Calu3 (cell line): ENCODE results near the gene EPRS1. TPM values are rescaled to one million over a fixed set of nuclear protein-coding genes. Genes with fewer than 3 reads are reported as not detected.
"Not testable (repeated sequence)": the region's sequence is repeated elsewhere in the genome, so short reads cannot be mapped to it uniquely, and the experiment has no call there.

ENCODE experiments used
- BruUV-seq: library from RNA; stranded (reverse); fragments of 400-500 nt; replicated peaks from 2 replicates; lab custom pipeline; 2021; lab: Mats Ljungman, UMichigan
- CTCF ChIA-PET: fragments of 300-600 bp; sonication (Branson Sonifier 250); formaldehyde crosslinking; loops from one replicate; lab custom pipeline; 2022; ENCODE audit warnings: antibody characterized with exemption; lab: Charles Lee
- DNase-seq: peaks from one replicate; pipeline ENCODE4 v3.0.0; 2022
- H3K27ac Mint-ChIP-seq: one replicate; pipeline ENCODE4 v1.8.0; 2022; ENCODE audit warnings: mixed read lengths; ENCODE audit not compliant: unreplicated experiment
- H3K27me3 Mint-ChIP-seq: one replicate; pipeline ENCODE4 v1.8.0; 2022; ENCODE audit warnings: mixed read lengths; ENCODE audit not compliant: unreplicated experiment
- H3K36me3 Mint-ChIP-seq: one replicate; pipeline ENCODE4 v1.8.0; 2022; ENCODE audit warnings: mild to moderate bottlenecking, moderate library complexity, mixed read lengths; ENCODE audit not compliant: insufficient read depth, unreplicated experiment
- H3K4me1 Mint-ChIP-seq: one replicate; pipeline ENCODE4 v1.8.0; 2022; ENCODE audit warnings: mild to moderate bottlenecking, low read depth, mixed read lengths; ENCODE audit not compliant: unreplicated experiment
- H3K4me3 Mint-ChIP-seq: one replicate; pipeline ENCODE4 v1.8.0; 2022; ENCODE audit warnings: mild to moderate bottlenecking, low read depth, moderate library complexity, mixed read lengths; ENCODE audit not compliant: unreplicated experiment
- H3K9me3 Mint-ChIP-seq: one replicate; pipeline ENCODE4 v1.8.0; 2022; ENCODE audit warnings: low read depth, mixed read lengths; ENCODE audit not compliant: unreplicated experiment
- CTCF ChIP-seq: fragments of 200-600 bp; IDR thresholded peaks from one replicate; pipeline ENCODE4 v1.8.0; 2022; ENCODE audit warnings: antibody characterized with exemption; ENCODE audit not compliant: unreplicated experiment
- intact Hi-C: fragments of 100-400 bp; cut with micrococcal nuclease; formaldehyde crosslinking; loops from one replicate; pipeline ENCODE4 v1.10.0; 2022; ENCODE audit not compliant: unreplicated experiment
- total RNA-seq: library from RNA; stranded (reverse); gene quantifications from 2 replicates; pipeline ENCODE4 v1.2.3, GENCODE V29; 2022

Gene EPRS1
- total RNA-seq, 1 experiment from 2014 or later = 155 TPM

- Mint-ChIP-seq H3K9me3 (no peaks in the 10 kb centered on the region), H3K4me1 (peaks cover 13% of the 10 kb centered on the region), H3K27me3 (no peaks in the 10 kb centered on the region), H3K4me3 (no peak overlapping the region), H3K36me3 (peaks cover 65% of the 10 kb centered on the region), H3K27ac (no peak overlapping the region)
- CTCF ChIA-PET = no interaction called here
- intact Hi-C loops = no loop called here
- TF ChIP-seq CTCF = no peak
- BruUV-seq = no TSS peak
- no peak for DNase-seq
Observed at GRCh38 chr1:220092694-220093093, 46.4 kb upstream of the EPRS1 start.

DNA sequence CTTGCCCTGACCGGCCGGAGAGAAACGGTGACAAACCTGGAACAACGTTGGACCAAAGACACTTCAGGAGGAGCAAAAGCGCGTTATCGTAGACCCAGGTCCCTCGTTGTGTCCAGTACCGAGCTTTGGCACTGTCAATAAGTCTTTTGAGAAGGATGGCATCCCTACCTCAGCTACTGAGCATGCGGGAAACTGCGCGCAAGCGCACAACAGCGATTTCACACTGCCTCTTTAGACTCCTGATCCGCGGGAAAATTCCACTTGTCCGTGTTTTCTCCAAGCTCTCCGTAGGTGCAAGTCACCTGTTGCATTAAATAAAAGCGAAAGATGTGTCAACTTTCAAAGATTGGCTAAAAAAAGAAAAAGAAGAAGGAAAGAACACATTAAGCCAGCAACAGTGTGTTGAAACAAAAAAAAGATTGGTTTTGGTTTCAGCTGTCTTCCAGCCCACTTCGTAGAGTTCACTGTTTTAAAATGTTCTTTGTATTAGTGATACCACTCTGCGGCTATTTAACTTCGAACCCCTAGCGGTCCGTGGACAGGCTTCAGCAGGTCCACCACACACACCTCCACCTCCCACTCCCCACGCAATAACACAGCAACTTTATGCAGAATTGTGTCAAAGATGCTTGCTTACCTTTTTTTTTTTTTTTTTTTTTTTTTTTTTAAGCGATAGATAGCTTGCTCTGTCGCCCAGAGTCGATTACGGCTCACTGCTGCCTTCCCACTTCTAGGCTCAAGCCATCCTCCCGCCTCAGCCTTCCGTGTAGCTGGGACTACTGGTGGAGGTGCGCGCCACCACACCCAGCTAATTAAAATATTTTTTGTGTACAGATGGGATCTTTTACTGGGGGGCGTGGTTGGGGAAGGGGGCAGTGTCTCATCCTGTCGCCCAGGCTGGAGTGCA lies 43.6 kb upstream of the EPRS1 start, which contains the start of gene BPNT1:
BPNT1 (minus strand) TSS at position 139 of the 907 bp plus-strand sequence. CDS start 9,942 bp downstream, outside the sequence.
- intact Hi-C loops = loop anchor here (2.0 kb wide), 1 partner anchor 97 kb away; no protein-coding TSS in a partner anchor
- no TSS peak for BruUV-seq
- Mint-ChIP-seq H3K4me3 (peak within 1 kb of the TSS; percentile 86), H3K4me1 (peaks cover under 1% of the 10 kb centered on the region), H3K27me3 (no peaks in the 10 kb centered on the region), H3K27ac (peak within 1 kb of the TSS; percentile 60), H3K36me3 (peaks cover 39% of the 10 kb centered on the region), H3K9me3 (no peaks in the 10 kb centered on the region)
- DNase-seq = peak; percentile 97
- CTCF ChIA-PET = interaction anchor here (0.6 to 1.5 kb wide), 6 partner anchors 8 to 100 kb away, joined by 3 to 9 read pairs (median 5); no protein-coding TSS in a partner anchor
- no peak for TF ChIP-seq CTCF

GRCh38 chr1:220086261-220086686 lies 40.0 kb upstream of the EPRS1 start:
- H3K4me1 Mint-ChIP-seq, BruUV-seq, H3K27me3 Mint-ChIP-seq, H3K27ac Mint-ChIP-seq, intact Hi-C loops, CTCF ChIA-PET, DNase-seq, H3K9me3 Mint-ChIP-seq, H3K4me3 Mint-ChIP-seq: not testable (repeated sequence)
- H3K36me3 Mint-ChIP-seq = peaks cover 23% of the 10 kb centered on the region

DNA sequence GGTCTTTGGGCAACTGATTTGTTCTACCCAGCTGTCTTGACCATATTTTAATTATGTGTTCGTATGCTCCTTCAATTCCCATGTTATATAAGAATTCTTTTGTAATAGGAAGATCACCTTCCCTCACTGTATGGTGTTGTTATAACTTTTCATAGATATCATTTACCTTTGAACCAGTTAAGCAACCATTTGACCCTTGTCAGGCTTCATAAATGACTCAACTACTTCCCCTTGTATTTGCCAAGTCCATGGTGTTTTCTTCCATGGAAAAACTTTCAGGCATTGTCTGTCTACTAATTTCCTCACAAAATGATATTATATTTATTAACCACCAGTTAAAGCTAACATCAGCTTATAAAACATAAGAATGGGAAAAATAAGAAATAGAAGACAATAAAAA lies 38.2 kb upstream of the EPRS1 start:
- no peak overlapping the region for H3K4me3 Mint-ChIP-seq
- peaks cover 12% of the 10 kb centered on the region for H3K36me3 Mint-ChIP-seq
- H3K4me1 Mint-ChIP-seq = peaks cover 9% of the 10 kb centered on the region
- no peak for DNase-seq
- TF ChIP-seq CTCF = no peak
- H3K27ac Mint-ChIP-seq = no peak overlapping the region
- intact Hi-C loops = no loop called here
- no peaks in the 10 kb centered on the region for H3K9me3 Mint-ChIP-seq
- BruUV-seq = no TSS peak
- H3K27me3 Mint-ChIP-seq = no peaks in the 10 kb centered on the region
- CTCF ChIA-PET = no interaction called here

- no peak overlapping the region for H3K4me3 Mint-ChIP-seq
- H3K27ac Mint-ChIP-seq = no peak overlapping the region
- DNase-seq = no peak
- no peaks in the 10 kb centered on the region for H3K4me1 Mint-ChIP-seq
- intact Hi-C loops = no loop called here
- peaks cover 6% of the 10 kb centered on the region for H3K36me3 Mint-ChIP-seq
- no peaks in the 10 kb centered on the region for H3K9me3 Mint-ChIP-seq
- TF ChIP-seq CTCF = no peak
- H3K27me3 Mint-ChIP-seq = no peaks in the 10 kb centered on the region
- CTCF ChIA-PET = no interaction called here
- BruUV-seq = no TSS peak
Observed at GRCh38 chr1:220077887-220078286, 31.6 kb upstream of the EPRS1 start.
